SIG-M5 (cell line): ENCODE data around the gene TMPRSS11A.

Experiments used
- DNase-seq: peaks from one replicate; lab custom pipeline; 2025; lab: John Stamatoyannopoulos, UW

Gene TMPRSS11A

DNA sequence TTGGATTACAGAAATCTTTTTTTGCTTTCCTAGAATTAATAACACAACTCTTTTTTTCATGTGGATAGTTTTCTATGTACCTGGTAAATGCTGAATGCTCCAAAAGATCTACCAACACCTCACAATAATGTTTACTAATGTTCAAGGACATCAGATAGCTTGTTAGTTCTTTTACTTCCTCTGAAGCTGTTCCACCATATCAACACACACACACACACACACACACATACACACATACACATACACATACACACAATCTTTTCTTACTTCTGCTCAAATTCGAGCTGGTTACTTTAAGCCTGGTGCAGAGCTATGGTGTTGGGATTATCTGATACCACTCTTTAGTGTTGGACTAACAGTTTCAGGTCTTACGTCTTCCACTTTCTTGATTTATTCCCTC is 51.2 kb downstream of the TMPRSS11A start:
- DNase-seq, result no peak

DNA sequence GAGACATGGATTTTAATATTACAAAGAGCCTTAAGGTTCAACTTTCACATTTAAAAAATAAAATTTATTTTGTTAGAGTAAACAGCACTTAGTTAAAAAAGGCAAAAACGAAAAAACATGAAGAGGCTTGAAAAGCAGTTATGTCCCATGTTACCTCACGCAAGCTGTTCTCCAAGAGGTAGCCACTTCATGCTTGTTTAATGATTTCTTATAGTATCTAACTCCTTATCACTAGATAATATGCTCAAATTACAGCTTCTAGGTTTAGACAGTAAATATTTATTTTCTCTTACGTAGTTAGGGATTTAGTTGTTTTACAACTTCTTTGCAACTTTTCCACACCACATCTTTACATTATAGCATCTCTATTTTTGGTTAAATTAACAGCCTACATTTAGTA is 51.7 kb downstream of the TMPRSS11A start:
- no peak for DNase-seq

DNA sequence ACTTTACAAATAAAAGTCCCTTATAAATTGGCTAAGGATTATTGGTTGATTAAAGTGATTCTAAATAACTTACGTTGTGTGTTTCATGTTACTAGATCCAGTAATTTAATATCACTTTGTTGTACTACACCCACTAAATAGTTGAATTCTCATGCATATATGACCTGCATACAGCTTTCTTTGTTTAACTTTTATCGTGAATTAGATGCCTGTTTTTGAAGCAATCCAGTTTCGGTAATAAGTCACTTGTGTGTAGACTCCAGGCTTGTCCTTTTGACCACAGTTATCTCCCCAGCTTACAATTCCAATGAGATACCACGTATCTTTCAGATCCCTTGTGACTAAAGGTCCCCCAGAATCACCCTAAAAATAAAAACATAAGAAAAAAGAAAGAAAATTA is 52.2 kb downstream of the TMPRSS11A start:
- no peak for DNase-seq

DNA sequence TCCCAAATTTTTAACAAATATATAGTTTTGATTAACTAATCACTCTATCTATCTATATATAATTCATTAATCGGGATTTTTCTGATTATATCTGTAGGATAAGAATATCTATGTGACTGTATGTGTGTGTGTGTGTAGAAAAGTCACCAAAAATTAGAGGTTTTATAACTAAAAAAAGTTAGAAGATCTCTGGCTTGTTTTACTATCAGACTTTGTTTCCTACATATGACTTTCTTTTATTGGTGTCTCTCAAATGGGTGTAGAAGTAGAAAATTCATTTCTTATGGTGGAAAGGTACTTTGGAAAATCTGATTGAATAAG is 52.7 kb downstream of the TMPRSS11A start:
- no peak for DNase-seq

- DNase-seq, result no peak
These were observed 53.2 kb downstream of the TMPRSS11A start for GRCh38 chr4:67909905-67910584.

GRCh38 chr4:67907650-67908049 is 55.6 kb downstream of the TMPRSS11A start:
- no peak for DNase-seq

DNA sequence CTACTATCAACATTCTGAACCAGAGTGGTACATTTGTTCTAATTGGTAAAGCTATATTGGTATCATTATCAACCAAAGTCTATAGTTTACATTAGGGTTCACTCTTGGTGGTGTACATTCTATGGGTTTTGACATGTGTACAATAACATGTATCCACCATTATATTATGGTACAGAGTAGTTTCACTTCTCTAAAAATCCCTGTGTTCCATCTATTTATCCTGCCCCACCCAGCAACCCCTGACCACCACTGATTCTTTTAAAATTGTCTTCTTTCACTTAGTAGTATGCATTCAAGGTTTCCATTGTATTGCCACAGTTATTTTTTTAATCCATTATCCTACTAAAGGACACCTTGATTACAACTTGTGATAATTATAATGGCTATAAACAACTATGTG is 64.2 kb downstream of the TMPRSS11A start:
- no peak for DNase-seq

- DNase-seq, result no peak
These were observed 65.6 kb downstream of the TMPRSS11A start for GRCh38 chr4:67897686-67898085.

GRCh38 chr4:67896421-67897065 is 66.8 kb downstream of the TMPRSS11A start:
- no peak for DNase-seq

DNA sequence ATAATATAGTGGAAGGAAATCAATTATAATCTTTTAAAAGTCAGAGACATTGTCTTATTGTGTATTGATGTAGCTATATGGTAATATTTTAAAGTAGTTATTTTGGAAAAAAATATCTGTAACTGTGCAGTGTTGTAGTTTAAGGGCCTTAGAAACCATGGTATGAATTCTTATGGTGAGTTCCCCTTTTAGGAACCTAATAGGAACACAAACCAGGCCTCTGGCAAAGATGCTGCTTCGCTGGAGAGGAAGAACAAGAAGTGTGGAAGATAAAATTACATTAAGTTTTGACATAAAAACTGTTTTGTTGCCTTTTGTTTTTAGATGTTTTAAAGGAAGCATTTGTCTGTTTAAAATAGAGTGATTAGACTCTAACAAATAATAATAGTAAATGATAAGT is 68.6 kb downstream of the TMPRSS11A start:
- DNase-seq, result no peak

- no peak for DNase-seq
These were observed 70.4 kb downstream of the TMPRSS11A start for GRCh38 chr4:67892905-67893304.

GRCh38 chr4:67892253-67892652 is 71.0 kb downstream of the TMPRSS11A start:
- DNase-seq, result no peak

GRCh38 chr4:67891645-67892044 is 71.6 kb downstream of the TMPRSS11A start:
- no peak for DNase-seq

GRCh38 chr4:67886281-67886680 is 77.0 kb downstream of the TMPRSS11A start:
- no peak for DNase-seq

DNA sequence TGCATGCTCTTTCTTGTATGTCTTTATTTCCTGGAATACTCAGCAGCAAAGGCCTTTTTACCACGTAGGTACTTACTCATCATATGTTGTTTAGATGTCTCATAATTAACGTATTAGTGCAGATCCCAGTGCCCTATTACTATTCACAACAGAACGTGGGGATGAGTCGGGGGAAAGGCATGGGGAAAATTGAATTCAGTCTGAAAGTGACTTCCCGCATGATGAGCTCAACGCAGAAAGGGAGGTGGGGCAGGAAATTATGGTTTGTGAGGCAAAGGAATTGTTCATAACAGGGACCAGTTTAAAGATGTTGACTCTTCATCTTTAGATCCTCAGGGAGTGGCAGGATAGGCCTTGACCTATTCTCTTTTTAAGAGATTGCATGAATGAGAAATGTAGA is 77.5 kb downstream of the TMPRSS11A start:
- DNase-seq, result no peak

DNA sequence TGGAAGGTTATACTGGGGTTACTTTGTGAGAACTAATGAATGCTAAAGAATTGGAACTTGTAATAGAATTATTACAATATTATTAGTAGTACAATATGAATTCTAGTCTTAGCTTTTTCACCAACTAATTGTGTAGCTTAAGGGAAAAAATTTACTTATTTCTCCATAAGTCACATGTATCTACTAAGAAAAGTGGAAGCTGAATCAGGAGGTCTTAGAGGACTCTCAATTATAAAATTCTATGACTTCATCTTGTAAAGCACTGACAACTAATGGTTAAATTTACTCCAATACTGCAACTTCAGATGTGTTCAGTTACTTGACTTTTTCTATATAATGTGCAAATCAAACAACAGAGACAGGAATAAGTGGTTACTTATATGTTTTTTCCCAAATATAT is 78.6 kb downstream of the TMPRSS11A start:
- DNase-seq, result no peak

DNA sequence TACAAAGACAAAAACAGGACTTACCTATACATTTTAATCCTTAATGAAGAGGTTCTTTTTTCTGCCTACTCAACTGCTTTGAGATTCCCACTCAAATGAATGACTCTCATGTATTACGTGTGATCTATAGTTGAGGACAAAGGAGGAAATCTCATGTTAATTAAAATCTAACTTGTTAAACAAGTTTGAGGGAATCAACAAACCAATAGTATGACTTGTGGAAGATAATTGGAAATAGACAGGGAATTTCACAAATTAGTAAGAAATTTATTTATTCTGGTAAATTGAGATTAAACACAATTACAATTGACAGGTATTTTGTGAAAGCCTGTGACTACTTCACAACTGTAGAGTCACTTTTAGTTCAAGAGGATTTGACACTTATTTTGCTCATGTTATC is 79.4 kb downstream of the TMPRSS11A start, which contains the start of gene TMPRSS11D:
TSS of gene TMPRSS11D (minus strand) at position 101 of the 400 bp plus-strand sequence. CDS start at position 32, 69 bp downstream.
- no peak for DNase-seq

- no peak for DNase-seq
These were observed 79.8 kb downstream of the TMPRSS11A start for GRCh38 chr4:67883458-67883857.

DNA sequence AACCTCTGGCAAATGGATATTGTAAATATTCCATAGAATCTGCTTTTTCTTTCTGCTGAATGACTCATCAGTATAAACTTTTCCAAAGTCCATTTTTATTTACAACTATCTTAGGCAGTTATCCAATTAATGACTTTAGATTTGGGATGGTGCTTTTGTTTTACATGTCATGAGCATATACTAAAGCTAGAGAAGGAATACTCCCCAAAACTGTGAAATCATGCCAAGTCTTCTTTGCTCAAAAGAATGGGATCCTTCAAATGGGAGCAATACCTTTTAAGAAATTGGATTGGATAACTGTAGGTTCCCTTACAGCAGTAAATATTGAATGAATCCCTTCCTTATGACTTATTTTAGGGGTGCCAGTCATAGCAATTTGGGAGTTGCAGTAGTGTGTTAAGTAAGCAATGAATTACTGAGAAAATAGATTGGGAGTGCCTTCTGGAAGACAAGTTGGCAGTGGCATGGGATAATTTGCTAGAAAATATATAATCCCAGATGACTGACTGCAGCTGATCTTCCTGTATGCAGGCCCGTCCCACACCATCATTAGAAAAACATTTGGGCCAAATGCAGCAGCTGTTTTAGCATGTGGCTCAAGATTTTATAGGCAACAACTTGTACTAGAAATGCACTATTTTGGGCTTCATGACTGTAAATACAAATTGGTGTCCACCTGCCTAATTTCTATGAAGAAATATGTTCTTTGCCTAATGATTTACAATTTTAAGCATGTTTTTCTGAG is 82.3 kb downstream of the TMPRSS11A start:
- DNase-seq, result no peak

DNA sequence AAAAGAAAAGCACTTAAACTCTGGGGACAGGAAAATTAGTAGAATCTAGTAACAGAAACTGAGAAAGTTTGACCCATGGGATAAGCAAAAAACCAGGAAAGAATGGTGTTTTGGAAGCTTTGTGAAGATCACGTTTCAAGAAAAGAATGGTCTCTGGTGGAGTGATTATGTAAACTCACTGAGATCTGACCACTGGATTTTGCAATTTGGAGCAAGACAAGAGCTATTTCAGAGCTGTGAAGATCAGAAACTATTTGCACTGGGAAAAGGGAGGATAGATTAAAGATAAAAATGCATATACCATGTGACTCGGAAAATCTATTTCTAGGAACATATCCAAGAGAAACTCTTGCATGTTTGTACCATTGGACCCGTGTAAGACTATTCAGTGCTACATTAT is 83.8 kb downstream of the TMPRSS11A start:
- DNase-seq, result no peak

- no peak for DNase-seq
These were observed 86.2 kb downstream of the TMPRSS11A start for GRCh38 chr4:67877086-67877485.

DNA sequence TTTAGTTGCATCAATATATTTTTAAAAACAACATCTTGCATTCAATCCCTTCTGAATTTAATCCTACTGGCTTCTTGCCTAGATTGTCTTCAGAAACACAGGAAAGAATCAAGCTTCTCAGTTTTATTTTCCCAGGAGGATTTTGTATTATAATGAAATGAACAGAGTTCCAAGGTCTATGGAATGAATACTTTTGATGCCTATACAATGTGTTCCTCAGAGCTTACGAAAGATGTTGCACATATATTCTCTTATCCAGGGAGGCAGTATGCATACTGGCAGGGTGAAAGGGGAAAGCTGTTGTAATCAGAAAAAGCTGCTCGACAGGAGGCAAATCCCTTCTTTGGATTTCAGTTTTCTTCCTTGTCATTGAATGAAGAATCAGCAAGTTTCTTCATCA is 88.3 kb downstream of the TMPRSS11A start:
- DNase-seq, result no peak

DNA sequence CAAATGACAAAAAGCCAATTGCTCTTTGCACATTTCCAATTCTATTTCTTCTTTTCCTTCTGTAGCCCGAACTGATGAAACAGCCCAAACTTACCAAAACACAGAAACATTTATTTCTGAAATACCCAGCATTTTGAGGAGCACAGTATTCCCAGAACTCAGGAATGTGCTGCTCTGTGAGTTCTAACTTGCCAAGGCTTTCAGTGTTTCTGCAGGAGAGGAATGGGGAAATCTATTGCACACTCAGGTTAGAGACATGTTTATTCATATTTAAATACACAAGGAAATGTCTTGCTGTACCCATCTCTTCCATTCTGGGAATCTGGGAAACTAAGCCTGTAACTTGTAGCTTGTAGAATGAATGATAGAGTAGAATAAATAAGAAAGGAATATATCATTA is 90.2 kb downstream of the TMPRSS11A start:
- no peak for DNase-seq
